Neural progenitor cell (in vitro differentiated cells): Measurements from ENCODE around the gene TMCO1.
"Not testable (repeated sequence)": the region's sequence is repeated elsewhere in the genome, so short reads cannot be mapped to it uniquely, and the experiment has no call there.

Source experiments
- CTCF ChIP-seq: fragments of 200-600 bp; sonication (generic); IDR thresholded peaks from 2 replicates; pipeline ENCODE4 v1.5.1; 2017; ENCODE audit warnings: antibody characterized with exemption, mild to moderate bottlenecking
- EZH2 ChIP-seq: fragments of 200-600 bp; sonication (generic); IDR thresholded peaks from 2 replicates; pipeline ENCODE4 v1.6.1; 2017; ENCODE audit warnings: antibody characterized with exemption, mild to moderate bottlenecking, moderate library complexity
- EZH2phosphoT487 ChIP-seq: fragments of 200-600 bp; sonication (generic); IDR thresholded peaks from 2 replicates; pipeline ENCODE4 v1.6.1; 2017; ENCODE audit warnings: antibody characterized with exemption

- not testable (repeated sequence) for TF ChIP-seq CTCF, EZH2, EZH2phosphoT487
Measured at GRCh38 chr1:165716265-165717051, 52.2 kb downstream of the TMCO1 start.
